OCI-LY1 (cell line): ENCODE results near the gene ADCY1.

Experiments used
- EZH2 ChIP-seq: fragments of 200-600 bp; sonication (generic), shearing (Covaris generic); IDR thresholded peaks from 2 replicates; pipeline ENCODE4 v1.8.0; 2017; ENCODE audit warnings: borderline replicate concordance, mixed run types, mild to moderate bottlenecking, antibody characterized with exemption, low read length, moderate library complexity, mixed read lengths
- TF ChIP-seq, protein P1 (sequence below): fragments of 200-600 bp; sonication (generic), shearing (Covaris generic); IDR thresholded peaks from 2 replicates; pipeline ENCODE4 v1.5.1; 2017; ENCODE audit warnings: mild to moderate bottlenecking, antibody characterized with exemption, low read length, moderate library complexity, mixed read lengths

- no peak for TF ChIP-seq EZH2
- TF ChIP-seq, protein P1, sequence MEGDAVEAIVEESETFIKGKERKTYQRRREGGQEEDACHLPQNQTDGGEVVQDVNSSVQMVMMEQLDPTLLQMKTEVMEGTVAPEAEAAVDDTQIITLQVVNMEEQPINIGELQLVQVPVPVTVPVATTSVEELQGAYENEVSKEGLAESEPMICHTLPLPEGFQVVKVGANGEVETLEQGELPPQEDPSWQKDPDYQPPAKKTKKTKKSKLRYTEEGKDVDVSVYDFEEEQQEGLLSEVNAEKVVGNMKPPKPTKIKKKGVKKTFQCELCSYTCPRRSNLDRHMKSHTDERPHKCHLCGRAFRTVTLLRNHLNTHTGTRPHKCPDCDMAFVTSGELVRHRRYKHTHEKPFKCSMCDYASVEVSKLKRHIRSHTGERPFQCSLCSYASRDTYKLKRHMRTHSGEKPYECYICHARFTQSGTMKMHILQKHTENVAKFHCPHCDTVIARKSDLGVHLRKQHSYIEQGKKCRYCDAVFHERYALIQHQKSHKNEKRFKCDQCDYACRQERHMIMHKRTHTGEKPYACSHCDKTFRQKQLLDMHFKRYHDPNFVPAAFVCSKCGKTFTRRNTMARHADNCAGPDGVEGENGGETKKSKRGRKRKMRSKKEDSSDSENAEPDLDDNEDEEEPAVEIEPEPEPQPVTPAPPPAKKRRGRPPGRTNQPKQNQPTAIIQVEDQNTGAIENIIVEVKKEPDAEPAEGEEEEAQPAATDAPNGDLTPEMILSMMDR, result no peak
Observed at GRCh38 chr7:45681596-45682357, 107.6 kb downstream of the ADCY1 start.
